ENCODE measurements around the gene ASB13. TPM values are rescaled to one million over a fixed set of nuclear protein-coding genes. Genes with fewer than 3 reads are reported as not detected.

The ASB13 gene
- total RNA-seq, 1 experiment from 2014 or later, result 18.4 TPM

GRCh38 chr10:5598085-5598690, 68.2 kb downstream of the ASB13 start:
- no peak for DNase-seq (ENCODE audit: low read depth, low spot score)
- no peak for ATAC-seq
- no peak overlapping the region for H3K27ac ChIP-seq (ENCODE audit: low read length)
- in situ Hi-C loops (cut with HindIII; ENCODE audit: low pct_unique_long_range_greater_than_20kb, low sequenced_read_pairs) (no loop called here), intact Hi-C loops (cut with micrococcal nuclease; ENCODE audit: unreplicated experiment) (no loop called here)
- no peaks in the 10 kb centered on the region for H3K36me3 ChIP-seq (ENCODE audit: control insufficient read depth, insufficient read depth, low read length)
- no peaks in the 10 kb centered on the region for H3K9me3 ChIP-seq (ENCODE audit: control insufficient read depth, insufficient read depth, low read depth, low read length)
- ChIA-PET POLR2A (no interaction called here), CTCF (no interaction called here)
- peaks cover 15% of the 10 kb centered on the region for H3K4me1 ChIP-seq (ENCODE audit: control insufficient read depth, insufficient read depth, low read length)
- no TSS peak for BruUV-seq (replicated peaks)
- H3K27me3 ChIP-seq (ENCODE audit: control insufficient read depth, insufficient read depth, low read length), result no peaks in the 10 kb centered on the region
- no peak for TF ChIP-seq POLR2AphosphoS5 (IDR thresholded peaks at IDR 0.05; ENCODE audit: low read depth, low read length)
- TF ChIP-seq TCF7L2 (IDR thresholded peaks at IDR 0.05; ENCODE audit: low read depth, low read length), result no peak
- no peak for TF ChIP-seq SIN3A (IDR thresholded peaks at IDR 0.05; ENCODE audit: borderline replicate concordance, insufficient read depth, low read depth, low read length)
- no peak for TF ChIP-seq CTCF (IDR thresholded peaks at IDR 0.05)
- no peak for TF ChIP-seq REST (IDR thresholded peaks at IDR 0.05; ENCODE audit: insufficient read depth in 1 of 2, low read depth in 2 of 2, low read length in 1 of 2)
- no peak overlapping the region for H3K4me3 ChIP-seq (ENCODE audit: low read depth in 2 of 2, low read length in 2 of 2)

GRCh38 chr10:5596611-5597341, 69.6 kb downstream of the ASB13 start:
- no TSS peak for BruUV-seq (replicated peaks)
- DNase-seq (ENCODE audit: low read depth, low spot score), result no peak

More at GRCh38 chr10:5596611-5597341, 69.6 kb downstream of the ASB13 start:
- peaks cover 15% of the 10 kb centered on the region for H3K4me1 ChIP-seq (ENCODE audit: control insufficient read depth, insufficient read depth, low read length)
- no peaks in the 10 kb centered on the region for H3K9me3 ChIP-seq (ENCODE audit: control insufficient read depth, insufficient read depth, low read depth, low read length)
- ChIA-PET POLR2A (no interaction called here), CTCF (no interaction called here)
- H3K27ac ChIP-seq (ENCODE audit: low read length), result no peak overlapping the region
- no peak for ATAC-seq
- H3K4me3 ChIP-seq (ENCODE audit: low read depth in 2 of 2, low read length in 2 of 2), result no peak overlapping the region
- no peaks in the 10 kb centered on the region for H3K36me3 ChIP-seq (ENCODE audit: control insufficient read depth, insufficient read depth, low read length)
- TF ChIP-seq POLR2AphosphoS5 (IDR thresholded peaks at IDR 0.05; ENCODE audit: low read depth, low read length), result no peak
- no peak for TF ChIP-seq TCF7L2 (IDR thresholded peaks at IDR 0.05; ENCODE audit: low read depth, low read length)
- no peak for TF ChIP-seq REST (IDR thresholded peaks at IDR 0.05; ENCODE audit: insufficient read depth in 1 of 2, low read depth in 2 of 2, low read length in 1 of 2)
- no peak for TF ChIP-seq CTCF (IDR thresholded peaks at IDR 0.05)
- TF ChIP-seq SIN3A (IDR thresholded peaks at IDR 0.05; ENCODE audit: borderline replicate concordance, insufficient read depth, low read depth, low read length), result no peak
- intact Hi-C loops (cut with micrococcal nuclease; ENCODE audit: unreplicated experiment) (no loop called here), in situ Hi-C loops (cut with HindIII; ENCODE audit: low pct_unique_long_range_greater_than_20kb, low sequenced_read_pairs) (no loop called here)
- no peaks in the 10 kb centered on the region for H3K27me3 ChIP-seq (ENCODE audit: control insufficient read depth, insufficient read depth, low read length)
